Central memory CD4-positive, alpha-beta T cell (primary cell): ENCODE results near the gene TNS1.

ENCODE experiments used
- DNase-seq: peaks from one replicate; pipeline ENCODE4 v3.0.0; 2022

TNS1 gene

DNA sequence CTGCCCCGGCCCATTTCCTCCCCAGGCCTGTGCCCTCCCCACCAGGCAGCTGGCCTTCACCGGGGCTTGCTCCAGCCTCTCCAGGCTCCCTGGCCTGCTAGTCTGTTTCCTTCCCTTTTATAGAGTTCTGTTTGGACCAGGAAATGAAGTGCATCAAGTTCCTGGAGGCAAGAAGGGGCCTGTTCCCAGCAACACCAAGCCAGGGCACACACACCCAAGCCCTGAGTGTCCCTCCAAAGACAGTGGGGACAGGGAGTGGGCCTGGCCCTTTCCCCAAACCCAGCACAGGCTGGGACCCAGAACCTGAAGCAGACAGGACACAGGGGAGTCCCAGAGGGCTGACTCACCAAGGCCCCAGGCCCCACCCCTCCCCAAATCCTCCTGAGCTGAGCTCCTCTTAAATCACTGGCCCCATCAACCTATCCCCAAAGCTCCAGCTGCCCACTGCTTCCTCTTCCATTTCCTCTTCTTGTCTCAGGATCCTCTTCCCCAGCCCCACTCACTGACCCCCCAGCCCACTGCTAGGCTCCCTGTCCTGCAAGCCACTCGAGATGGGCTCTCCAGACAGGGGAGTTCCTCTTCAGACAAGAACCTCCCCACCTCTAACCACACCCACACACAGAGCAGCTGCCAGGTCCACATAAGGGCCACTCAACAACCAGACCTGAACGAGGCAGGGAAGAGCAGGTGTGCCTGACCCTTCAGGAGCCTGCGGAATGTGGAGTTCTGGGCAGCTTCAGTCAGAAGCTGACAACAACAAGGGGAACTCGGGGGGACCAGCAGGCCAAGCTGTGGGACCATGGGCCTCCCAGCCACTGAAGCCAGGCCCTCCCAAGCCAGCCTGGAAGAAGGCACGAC is 74.2 kb downstream of the TNS1 start:
- no peak for DNase-seq

DNA sequence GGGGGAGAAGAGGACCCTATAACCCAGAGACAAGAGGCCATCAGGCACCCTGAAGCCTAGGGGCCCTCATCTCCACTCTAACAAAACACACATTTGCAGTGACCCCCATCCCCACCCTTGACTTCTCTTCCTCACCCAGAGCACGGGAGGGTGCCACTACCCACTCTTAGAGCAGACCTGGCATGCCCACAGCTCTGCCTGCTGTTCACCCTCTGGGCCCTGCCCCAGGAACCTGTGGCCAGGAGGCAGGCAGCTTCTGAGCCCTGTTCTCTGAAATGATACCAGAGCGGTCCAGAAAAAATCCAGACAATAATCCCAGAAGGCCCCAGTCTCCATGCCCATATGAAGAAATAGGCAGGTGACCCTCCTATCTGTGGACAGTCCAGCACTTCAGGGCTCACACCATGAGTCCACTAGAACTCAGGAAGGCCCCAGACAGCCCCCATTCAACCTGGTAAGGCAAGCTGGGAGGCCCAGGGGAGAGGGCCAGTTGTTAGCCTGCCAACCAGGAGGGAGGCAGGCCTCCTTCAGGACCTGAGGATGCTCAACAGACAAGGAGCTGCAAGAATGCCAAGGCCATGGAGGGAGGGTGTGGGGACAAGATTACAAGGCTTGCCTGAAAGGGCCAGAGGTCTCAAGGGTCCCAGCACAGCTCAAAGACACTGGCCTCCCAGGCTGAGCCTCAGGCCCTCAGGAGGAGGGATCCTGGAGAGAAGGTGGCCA is 75.0 kb downstream of the TNS1 start:
- no peak for DNase-seq

- no peak for DNase-seq
Observed at GRCh38 chr2:217926801-217927200, 76.0 kb downstream of the TNS1 start.

- no peak for DNase-seq
Observed at GRCh38 chr2:217924346-217924901, 78.4 kb downstream of the TNS1 start.

- no peak for DNase-seq
Observed at GRCh38 chr2:217923007-217923686, 79.6 kb downstream of the TNS1 start.

DNA sequence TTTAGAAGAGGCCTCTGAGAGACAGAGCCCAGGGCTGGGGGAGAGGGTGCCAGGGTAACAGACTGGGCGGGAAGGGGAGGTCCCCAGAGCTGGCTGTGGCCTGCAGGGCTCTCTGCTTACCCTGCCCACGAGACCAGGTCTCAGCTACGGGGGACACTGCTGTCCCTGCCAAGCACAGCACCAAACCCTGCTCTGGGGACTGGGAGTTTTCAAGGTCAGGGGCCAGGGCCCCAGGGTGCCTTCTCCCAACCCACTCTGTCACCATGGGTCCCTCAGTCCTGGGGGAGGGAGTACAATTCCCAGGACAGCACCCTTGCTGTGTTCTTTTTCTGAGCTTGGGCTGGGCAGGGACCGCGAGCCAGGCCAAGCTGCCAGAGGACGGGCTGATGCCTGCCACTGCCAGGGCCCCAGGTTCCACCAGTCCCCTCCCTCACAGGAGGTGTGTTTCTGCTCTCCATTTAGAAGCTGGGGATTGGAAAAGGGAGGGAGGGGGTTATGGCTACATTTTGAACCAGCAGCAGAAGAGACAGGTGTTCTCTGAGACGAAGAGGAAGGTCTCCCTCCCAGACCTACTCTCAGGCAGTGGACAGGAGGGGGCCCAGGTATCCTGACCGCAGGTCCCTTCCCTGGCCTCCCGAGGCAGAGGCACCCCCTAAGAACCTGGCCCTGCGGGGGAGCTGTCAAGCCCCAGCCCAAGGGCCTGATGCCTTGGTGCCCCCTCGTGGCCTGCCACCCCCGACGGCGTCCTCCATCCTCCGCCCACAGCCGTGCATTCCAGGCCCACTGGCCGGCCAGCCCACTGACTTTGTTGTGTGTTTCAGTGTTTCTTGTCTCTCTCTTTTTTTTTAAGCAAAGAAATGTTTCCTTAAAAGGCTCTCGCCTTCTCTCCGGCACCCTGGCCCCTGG is 80.4 kb downstream of the TNS1 start:
- DNase-seq: no peak

- no peak for DNase-seq
Observed at GRCh38 chr2:217920879-217921603, 81.8 kb downstream of the TNS1 start.

DNA sequence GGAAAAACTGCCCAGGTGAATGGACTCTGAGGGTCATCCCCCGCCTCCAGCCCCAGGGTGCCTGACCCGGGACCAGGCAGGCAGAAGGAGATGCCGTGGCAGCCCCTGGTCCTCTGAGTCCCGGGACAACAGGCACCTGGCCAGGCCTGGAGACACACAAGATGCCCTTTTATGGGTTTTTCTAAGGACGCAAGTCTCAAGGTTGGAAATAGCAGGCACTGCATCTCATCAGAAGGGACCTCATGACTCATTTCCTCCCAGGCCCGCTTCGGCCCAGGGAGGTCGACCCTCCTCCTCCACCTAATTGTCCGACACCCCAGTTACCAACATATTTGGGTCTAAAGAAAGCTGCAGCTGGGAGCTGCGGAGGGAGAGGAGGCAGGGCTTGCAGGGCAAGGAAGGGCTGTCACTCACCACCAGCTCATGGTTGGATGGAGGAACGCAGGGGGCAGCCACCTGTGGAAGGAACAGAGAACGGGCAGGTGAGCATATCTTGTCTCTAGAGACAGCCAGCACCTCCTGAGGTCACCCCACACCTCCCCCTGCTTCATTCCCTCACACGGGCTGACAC is 82.9 kb downstream of the TNS1 start:
- DNase-seq: no peak

- DNase-seq: no peak
Observed at GRCh38 chr2:217919204-217919603, 83.6 kb downstream of the TNS1 start.

DNA sequence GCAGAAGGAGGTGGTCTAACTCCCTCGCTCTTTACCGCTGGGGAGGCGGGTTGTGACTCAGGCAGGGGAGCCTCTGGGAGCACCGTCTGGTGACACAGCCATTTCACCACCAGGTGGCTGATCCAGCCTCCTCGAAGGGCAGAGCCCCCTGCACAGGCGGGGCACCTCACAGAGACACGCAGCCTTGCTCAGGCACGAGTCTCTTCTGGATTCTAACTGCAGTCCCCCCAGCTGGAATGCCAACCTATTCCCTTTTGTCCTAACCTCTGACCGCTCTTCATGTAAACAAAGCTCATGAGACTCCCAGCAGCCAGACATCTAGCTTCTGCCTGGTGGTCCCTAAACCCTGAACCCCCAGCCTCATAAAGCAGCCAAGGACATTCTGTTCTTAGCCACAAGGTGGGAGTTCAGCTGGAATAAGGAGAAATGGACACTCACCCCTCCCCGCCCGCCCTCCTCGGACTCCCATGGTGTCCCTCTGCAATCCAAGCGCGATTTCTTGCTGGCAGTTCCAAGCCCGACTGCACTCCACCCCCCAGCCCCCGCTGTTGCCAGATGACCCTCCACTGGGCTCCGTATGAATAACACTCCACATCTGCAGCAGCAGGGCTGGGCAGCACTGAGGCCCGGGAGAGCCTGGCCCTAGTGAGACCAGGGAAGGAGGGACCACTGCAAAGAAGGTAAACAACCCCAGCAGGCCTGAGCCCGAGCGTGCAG is 84.3 kb downstream of the TNS1 start:
- DNase-seq: no peak

DNA sequence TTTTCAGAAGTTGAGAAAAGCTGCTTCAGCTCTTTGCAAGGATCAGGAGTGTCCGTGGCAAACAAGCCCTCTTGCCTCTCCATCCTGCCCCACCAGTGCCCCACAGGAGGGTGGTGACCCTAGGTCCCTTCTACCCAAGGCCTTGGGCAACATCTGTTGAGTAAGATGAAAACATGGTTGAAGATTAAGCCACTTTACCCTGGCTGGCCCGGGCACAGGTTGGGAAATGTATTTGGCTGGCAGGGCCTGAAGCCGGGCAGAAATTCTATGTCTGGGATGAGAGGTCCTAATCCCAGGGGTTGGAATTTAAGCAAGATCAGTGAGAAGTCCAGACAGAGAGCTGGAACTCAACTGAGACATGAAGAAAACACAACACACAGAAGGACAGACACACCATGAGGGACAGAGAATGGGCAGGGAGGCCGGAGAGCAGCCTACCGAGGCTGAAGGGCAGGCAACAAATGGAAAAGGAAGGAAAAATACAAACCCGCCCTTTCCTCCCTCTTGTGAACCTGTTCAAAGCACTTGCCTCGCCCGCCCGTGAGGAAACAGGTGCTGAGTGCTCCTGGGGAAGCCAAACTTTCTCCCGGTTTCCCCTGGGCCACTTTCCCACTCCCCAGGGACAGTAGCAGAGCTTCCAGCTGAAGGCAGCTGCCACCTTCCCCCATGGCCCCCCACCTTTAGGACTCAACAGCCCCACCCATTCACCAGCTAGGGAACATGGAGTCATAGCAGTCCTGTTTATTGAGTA is 86.1 kb downstream of the TNS1 start:
- DNase-seq: no peak

DNA sequence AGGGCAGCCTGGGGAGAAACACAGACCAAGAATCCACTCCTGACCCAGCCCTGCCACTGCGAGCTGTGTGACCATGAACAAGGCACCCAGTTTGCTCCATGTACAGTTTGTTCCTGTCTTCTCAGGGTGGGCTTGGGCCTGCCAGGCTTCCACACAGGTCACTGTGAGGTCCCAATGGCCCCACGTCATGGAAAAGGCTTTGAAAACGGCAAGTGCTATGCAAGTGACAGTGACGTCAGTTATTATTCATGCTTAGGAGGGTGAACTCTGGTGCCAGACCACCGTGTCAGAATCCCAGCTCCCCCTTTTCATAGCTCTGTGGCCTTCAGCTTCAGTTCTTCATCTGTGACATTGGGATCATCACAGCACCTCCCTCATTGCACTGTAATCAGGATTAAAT is 87.1 kb downstream of the TNS1 start:
- no peak for DNase-seq

- no peak for DNase-seq
Observed at GRCh38 chr2:217914878-217915277, 87.9 kb downstream of the TNS1 start.

- no peak for DNase-seq
Observed at GRCh38 chr2:217914078-217914477, 88.7 kb downstream of the TNS1 start.

GRCh38 chr2:217913436-217913835 is 89.4 kb downstream of the TNS1 start:
- no peak for DNase-seq

DNA sequence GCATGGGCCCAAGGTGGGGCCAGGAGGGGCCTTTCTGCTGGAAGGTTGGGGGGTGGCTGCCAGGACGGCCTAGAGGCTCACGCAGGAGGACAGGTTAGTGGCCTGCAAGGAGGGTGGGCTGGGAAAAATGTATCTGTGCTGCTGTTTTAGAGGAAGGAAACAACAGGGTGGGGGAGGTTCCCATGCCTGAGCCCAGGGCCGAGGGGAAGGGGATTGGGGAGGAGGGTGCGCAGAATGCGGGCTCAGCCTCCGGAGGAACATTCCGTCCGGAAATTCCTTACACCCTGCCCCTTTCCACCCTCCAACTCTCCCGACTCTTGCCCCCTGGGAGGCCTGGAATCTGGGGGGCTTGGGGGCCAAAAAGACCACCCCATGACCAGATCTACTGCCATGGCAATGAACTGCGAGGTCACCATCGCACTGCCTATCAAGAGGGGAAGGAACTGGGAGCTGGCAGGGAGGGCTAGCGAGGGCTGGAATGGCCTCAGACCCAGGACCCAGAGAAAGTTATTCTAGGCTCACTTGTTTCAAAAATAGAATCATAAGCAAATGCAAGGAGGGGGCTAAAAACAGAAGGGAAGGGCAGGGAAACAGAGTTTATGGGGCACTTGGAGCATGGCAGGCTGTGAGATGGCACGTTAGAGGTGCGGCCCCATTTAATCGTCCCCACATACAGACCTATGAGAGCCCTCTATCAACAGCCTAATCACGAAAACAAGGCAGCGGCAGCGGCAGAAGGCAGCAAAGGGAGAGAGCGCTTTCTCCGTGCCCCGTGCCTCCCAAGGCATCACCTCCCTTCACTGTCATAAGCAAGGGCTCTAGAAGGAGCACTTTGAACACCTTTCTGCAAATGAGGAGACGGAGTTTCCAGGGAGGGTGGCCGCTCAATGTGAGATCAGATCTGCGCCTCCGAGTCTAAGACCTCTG is 90.4 kb downstream of the TNS1 start:
- DNase-seq: no peak

DNA sequence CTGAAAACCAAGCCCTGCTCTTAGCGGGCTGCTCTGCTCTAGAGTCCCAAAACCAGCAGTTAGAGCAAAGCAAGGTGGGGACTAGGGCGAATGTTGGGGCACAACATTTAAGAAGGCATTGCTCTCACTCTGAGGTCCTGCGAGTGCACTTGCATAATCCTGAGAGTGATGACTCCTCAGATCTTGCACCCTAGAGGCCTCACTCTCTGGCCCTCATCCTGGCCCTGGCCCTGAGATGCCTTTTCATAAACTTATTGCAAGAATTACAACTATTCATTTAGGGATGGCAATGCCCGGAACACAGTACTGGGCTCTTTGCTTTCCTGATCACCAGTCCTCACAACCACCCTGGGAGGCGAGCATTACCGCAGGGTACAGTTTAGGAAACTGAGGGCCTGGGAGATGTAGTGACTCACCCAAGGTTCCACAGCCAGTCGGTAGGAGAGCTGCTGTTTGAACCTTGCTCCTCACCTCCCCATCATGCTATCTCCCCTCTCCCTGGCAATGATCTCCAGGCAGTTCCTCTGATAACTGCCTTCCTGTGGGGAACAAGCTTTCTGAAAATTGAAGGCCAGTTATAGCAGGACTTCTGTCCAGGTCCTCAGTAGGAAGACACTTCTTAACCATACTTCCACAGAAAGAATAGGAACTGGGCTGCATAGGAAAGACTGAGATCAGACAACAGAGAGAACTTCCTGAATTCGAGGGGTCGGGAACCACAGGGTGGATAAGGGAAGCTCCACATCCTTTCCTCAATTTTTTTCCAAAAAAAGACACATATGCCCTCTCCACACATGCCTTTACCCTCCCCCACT is 91.3 kb downstream of the TNS1 start:
- no peak for DNase-seq

GRCh38 chr2:217910875-217911212 is 92.0 kb downstream of the TNS1 start:
- no peak for DNase-seq
